Esophagus muscularis mucosa (tissue), 4 donors: ENCODE measurements around the gene L3MBTL4. TPM values are rescaled to one million over a fixed set of nuclear protein-coding genes. Genes with fewer than 3 reads are reported as not detected.

Experiments
- DNase-seq: peaks from one replicate; pipeline ENCODE4 v3.0.0-alpha.2; 2017; ENCODE audit errors: extremely low spot score
- H3K27ac ChIP-seq, 4 donors: fragments of 200-600 bp; sonication (generic); replicated peaks in 1 of 4; 1 replicate in 3 of 4; 2 replicates in 1 of 4; pipeline ENCODE4 v1.5.1; 2016 to 2019; ENCODE audit warnings: mild to moderate bottlenecking in 1 of 4
- H3K27me3 ChIP-seq, 4 donors: fragments of 200-600 bp; sonication (generic); one replicate each; pipeline versions ENCODE4 v1.5.1 to v1.6.0; 2016 to 2019
- H3K36me3 ChIP-seq, 4 donors: fragments of 200-600 bp; sonication (generic); one replicate each; pipeline ENCODE4 v1.5.1; 2016 to 2019
- H3K4me1 ChIP-seq, 4 donors: fragments of 200-600 bp; sonication (generic); one replicate each; pipeline ENCODE4 v1.5.1; 2016 to 2019
- H3K4me3 ChIP-seq, 4 donors: fragments of 200-600 bp; sonication (generic); 1 replicate in 2 of 4; 2 replicates in 2 of 4; pipeline ENCODE4 v1.5.1; 2016 to 2019; ENCODE audit warnings: mild to moderate bottlenecking in 4 of 4, moderate library complexity in 1 of 4
- H3K9me3 ChIP-seq, 4 donors: fragments of 200-600 bp; sonication (generic); 1 replicate in 3 of 4; 2 replicates in 1 of 4; pipeline ENCODE4 v1.5.1; 2016 to 2019
- EP300 ChIP-seq: sonication (generic); formaldehyde crosslinking; IDR thresholded peaks from one replicate; pipeline ENCODE4 v1.6.1; 2017; ENCODE audit warnings: antibody characterized with exemption
- POLR2A ChIP-seq: fragments of 450-650 bp; IDR thresholded peaks from one replicate; pipeline ENCODE4 v1.6.1; 2017; ENCODE audit warnings: antibody characterized with exemption, moderate library complexity, mild to moderate bottlenecking, low read depth
- POLR2AphosphoS5 ChIP-seq, 2 donors: sonication (generic); formaldehyde crosslinking; IDR thresholded peaks; one replicate each; pipeline ENCODE4 v1.6.1; 2017; ENCODE audit warnings: antibody characterized with exemption in 2 of 2
- WGBS: methylation state at CpG from one replicate; pipeline ENCODE4 v1.1.5; 2018; 5-methylcytosine and 5-hydroxymethylcytosine counted together
- intact Hi-C: fragments of 100-400 bp; cut with DNase I; formaldehyde crosslinking; loops from one replicate; pipeline ENCODE4 v1.15.1; 2023
- total RNA-seq, 4 donors: library from RNA; depleted of rRNA; stranded (reverse); fragments of >200 nt; gene quantifications; one replicate each; pipeline versions ENCODE4 v1.1.0 to v1.2.1, GENCODE V29; 2016
- TF ChIP-seq, protein P1 (sequence below), 3 experiments: fragments of 200-600 bp in 2 of 3; fragments of 450-650 bp in 1 of 3; sonication (generic) in 2 of 3; IDR thresholded peaks; one replicate each; pipeline ENCODE4 v1.5.1; 2017 to 2019; ENCODE audit warnings: antibody characterized with exemption in 3 of 3, mild to moderate bottlenecking in 2 of 3, moderate library complexity in 1 of 3

The L3MBTL4 gene
- total RNA-seq, 4 donors from 2014 or later: 1.0 to 2.9 (median 1.6) TPM

DNA sequence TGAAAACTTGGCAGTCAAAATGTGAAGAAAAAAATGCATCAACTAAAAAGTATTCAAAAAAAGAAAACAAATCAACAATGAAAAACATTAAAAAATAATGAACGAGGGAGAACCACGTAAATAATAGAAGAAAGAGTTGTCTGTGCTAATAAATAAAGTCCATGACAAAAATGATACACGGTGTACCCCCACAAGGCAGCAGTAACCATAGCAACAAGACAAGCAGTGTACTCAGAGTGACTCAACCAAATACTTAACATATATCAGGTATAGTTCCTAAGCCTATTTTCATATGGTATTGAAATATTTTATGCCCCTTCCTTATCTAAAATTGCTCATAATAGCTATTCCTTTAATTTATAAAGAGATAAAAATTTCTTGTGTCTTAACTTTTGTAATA, 357.1 kb downstream of the L3MBTL4 start:
- intact Hi-C loops: no loop called here
- H3K27ac ChIP-seq: no peak overlapping the region

DNA sequence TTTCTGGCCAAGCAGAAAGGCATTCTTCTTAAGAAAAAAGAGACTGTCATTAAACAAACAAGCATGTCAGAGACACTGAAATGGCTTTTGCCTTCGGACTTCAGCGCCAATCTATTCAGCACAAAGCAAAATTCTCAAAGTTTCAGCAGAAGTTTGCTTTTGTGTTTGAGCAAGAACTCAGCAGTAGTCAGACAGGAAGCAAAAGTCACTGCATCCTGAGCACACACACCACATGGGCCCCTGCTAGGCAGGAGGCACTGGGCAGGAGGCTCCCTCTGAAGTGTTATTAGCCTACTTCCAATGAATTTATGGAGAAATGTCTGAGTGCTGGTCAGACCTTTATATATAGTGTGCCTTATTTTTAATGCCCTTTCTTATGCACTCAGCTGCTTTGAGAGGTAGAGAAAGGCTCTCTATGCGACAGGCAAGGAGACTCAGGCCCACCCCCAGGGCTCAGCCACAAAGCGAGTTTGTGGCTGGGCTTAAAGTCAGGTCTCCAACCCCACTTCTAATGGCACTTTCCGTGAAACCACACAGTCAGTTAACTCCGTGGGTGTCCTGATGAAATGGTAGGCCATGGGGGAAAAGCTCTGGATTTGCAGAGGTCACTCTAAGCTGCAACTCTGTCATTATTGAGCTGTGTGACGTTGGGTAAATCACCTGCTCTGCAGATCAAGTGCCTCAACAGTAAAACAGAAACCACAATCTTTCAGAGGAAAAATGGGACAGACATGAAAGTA, 358.4 kb downstream of the L3MBTL4 start:
- TF ChIP-seq POLR2AphosphoS5 (IDR thresholded peaks at IDR 0.05): no peak
- TF ChIP-seq, protein P1, sequence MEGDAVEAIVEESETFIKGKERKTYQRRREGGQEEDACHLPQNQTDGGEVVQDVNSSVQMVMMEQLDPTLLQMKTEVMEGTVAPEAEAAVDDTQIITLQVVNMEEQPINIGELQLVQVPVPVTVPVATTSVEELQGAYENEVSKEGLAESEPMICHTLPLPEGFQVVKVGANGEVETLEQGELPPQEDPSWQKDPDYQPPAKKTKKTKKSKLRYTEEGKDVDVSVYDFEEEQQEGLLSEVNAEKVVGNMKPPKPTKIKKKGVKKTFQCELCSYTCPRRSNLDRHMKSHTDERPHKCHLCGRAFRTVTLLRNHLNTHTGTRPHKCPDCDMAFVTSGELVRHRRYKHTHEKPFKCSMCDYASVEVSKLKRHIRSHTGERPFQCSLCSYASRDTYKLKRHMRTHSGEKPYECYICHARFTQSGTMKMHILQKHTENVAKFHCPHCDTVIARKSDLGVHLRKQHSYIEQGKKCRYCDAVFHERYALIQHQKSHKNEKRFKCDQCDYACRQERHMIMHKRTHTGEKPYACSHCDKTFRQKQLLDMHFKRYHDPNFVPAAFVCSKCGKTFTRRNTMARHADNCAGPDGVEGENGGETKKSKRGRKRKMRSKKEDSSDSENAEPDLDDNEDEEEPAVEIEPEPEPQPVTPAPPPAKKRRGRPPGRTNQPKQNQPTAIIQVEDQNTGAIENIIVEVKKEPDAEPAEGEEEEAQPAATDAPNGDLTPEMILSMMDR (IDR thresholded peaks at IDR 0.05): no peak
- TF ChIP-seq POLR2A: no peak
- TF ChIP-seq EP300: no peak
- Histone ChIP-seq H3K27me3 (no peaks in the 10 kb centered on the region), H3K9me3 (no peaks in the 10 kb centered on the region), H3K4me1 (peaks cover 5 to 29% (median 14%) of the 10 kb centered on the region in 4 donors), H3K27ac (no peak overlapping the region), H3K4me3 (no peak overlapping the region), H3K36me3 (no peaks in the 10 kb centered on the region)
- 59% methylated on average over 7 of the region's 7 CpGs for WGBS
- DNase-seq: no peak
- intact Hi-C loops: no loop called here

More for the DNA sequence above, 357.1 kb downstream of the L3MBTL4 start:
- Histone ChIP-seq H3K4me1 (peaks cover 3 to 26% (median 14%) of the 10 kb centered on the region in 4 donors), H3K27me3 (no peaks in the 10 kb centered on the region), H3K4me3 (no peak overlapping the region), H3K36me3 (no peaks in the 10 kb centered on the region), H3K9me3 (no peaks in the 10 kb centered on the region)
- WGBS: 63% methylated on average over 3 of the region's 3 CpGs
- TF ChIP-seq, protein P1 (IDR thresholded peaks at IDR 0.05): no peak
- TF ChIP-seq POLR2AphosphoS5 (IDR thresholded peaks at IDR 0.05) (no peak), POLR2A (no peak), EP300 (no peak)
- no peak for DNase-seq

DNA sequence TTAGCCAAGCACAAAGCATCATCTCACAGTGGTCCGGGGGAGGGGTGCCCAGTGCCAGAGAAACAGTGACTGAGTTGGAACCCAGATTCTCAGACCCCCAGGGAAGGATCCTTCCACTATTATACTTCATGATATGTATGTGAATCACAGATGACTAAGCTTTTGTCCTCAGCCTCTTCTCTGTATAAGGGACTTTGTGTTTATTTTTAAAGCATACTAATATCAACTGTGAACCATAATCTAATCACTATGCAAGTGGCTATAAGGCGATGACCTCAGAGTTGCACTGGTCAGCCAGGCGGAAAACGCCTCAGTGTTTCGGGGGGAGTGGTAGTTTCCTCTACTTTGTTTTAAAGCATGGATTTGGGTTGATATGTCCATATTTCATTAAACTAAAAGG, 359.0 kb downstream of the L3MBTL4 start:
- Histone ChIP-seq H3K9me3 (no peaks in the 10 kb centered on the region), H3K27me3 (no peaks in the 10 kb centered on the region), H3K27ac (no peak overlapping the region), H3K4me1 (peaks cover 5 to 29% (median 14%) of the 10 kb centered on the region in 4 donors), H3K4me3 (no peak overlapping the region), H3K36me3 (no peaks in the 10 kb centered on the region)
- intact Hi-C loops: no loop called here
- 65% methylated on average over 5 of the region's 5 CpGs for WGBS
- no peak for TF ChIP-seq POLR2AphosphoS5 (IDR thresholded peaks at IDR 0.05)
- TF ChIP-seq, protein P1 (IDR thresholded peaks at IDR 0.05): no peak
- TF ChIP-seq POLR2A: no peak
- no peak for TF ChIP-seq EP300
- DNase-seq: no peak

DNA sequence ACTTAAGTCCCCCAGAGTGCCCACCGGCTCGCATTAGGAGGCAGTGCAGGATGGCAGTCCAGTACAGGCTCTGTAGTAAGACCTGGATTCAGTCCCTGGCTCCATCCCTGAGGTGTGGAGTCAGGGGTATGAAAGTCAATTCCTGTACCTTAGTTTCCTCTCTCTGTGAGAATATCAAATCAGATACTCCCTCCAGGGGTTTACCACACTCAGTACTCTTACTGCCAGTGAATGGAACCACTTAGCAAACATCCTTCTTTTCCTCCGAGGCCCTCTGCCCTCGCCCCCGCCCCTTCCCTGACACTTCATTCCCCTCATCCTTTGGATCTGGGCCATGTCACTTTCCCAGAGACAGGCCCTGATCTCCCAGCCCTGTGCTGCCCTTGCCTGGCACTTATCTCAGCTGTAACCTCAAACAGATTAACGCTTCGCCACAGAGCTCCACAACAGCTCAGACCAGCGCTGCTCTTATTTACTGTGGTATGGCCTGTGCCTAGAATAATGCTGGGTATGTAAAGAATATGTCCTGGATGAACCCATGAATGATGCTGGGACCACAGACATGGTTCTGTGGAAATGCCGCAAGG, 360.4 kb downstream of the L3MBTL4 start:
- H3K9me3 ChIP-seq: peaks cover 0 to 6% (median 0%) of the 10 kb centered on the region in 4 donors
- no peak for DNase-seq
- TF ChIP-seq POLR2A (no peak), POLR2AphosphoS5 (IDR thresholded peaks at IDR 0.05) (no peak), EP300 (no peak)
- TF ChIP-seq, protein P1 (IDR thresholded peaks at IDR 0.05): no peak
- no peak overlapping the region for H3K4me3 ChIP-seq
- intact Hi-C loops: no loop called here
- no peak overlapping the region for H3K27ac ChIP-seq
- peaks cover 5 to 22% (median 10%) of the 10 kb centered on the region in 4 donors for H3K4me1 ChIP-seq
- no peaks in the 10 kb centered on the region for H3K36me3 ChIP-seq
- no peaks in the 10 kb centered on the region for H3K27me3 ChIP-seq
- WGBS: 90% methylated on average over 9 of the region's 9 CpGs
